ENCODE measurements around the gene CDYL.
"Not testable (repeated sequence)": the region's sequence is repeated elsewhere in the genome, so short reads cannot be mapped to it uniquely, and the experiment has no call there.

CDYL gene

GRCh38 chr6:4804095-4804494, 27.9 kb downstream of the CDYL start:
- no peak for DNase-seq (ENCODE audit: low spot score)

GRCh38 chr6:4805553-4806336, 29.5 kb downstream of the CDYL start:
- DNase-seq (ENCODE audit: low spot score), result peak; percentile 78

GRCh38 chr6:4806337-4806725, 30.1 kb downstream of the CDYL start:
- no peak for DNase-seq (ENCODE audit: low spot score)

GRCh38 chr6:4806791-4807190, 30.6 kb downstream of the CDYL start:
- DNase-seq (ENCODE audit: low spot score), result no peak

GRCh38 chr6:4808396-4808795, 32.2 kb downstream of the CDYL start:
- DNase-seq (ENCODE audit: low spot score), result no peak

- no peak for DNase-seq (ENCODE audit: low spot score)
Measured at GRCh38 chr6:4809999-4810918, 34.1 kb downstream of the CDYL start.

GRCh38 chr6:4812068-4812467, 35.9 kb downstream of the CDYL start:
- DNase-seq (ENCODE audit: low spot score), result no peak

GRCh38 chr6:4813055-4813454, 36.9 kb downstream of the CDYL start:
- DNase-seq (ENCODE audit: low spot score), result no peak

GRCh38 chr6:4814212-4814611, 38.0 kb downstream of the CDYL start:
- DNase-seq (ENCODE audit: low spot score), result no peak

- DNase-seq (ENCODE audit: low spot score), result no peak
Measured at GRCh38 chr6:4814987-4815386, 38.8 kb downstream of the CDYL start.

GRCh38 chr6:4815584-4815983, 39.4 kb downstream of the CDYL start:
- DNase-seq (ENCODE audit: low spot score), result no peak

- no peak for DNase-seq (ENCODE audit: low spot score)
Measured at GRCh38 chr6:4816904-4817303, 40.7 kb downstream of the CDYL start.

GRCh38 chr6:4817551-4817950, 41.3 kb downstream of the CDYL start:
- DNase-seq (ENCODE audit: low spot score), result no peak

- no peak for DNase-seq (ENCODE audit: low spot score)
Measured at GRCh38 chr6:4818272-4818938, 42.2 kb downstream of the CDYL start.

- no peak for DNase-seq (ENCODE audit: low spot score)
Measured at GRCh38 chr6:4819706-4820283, 43.6 kb downstream of the CDYL start.

- no peak for DNase-seq (ENCODE audit: low spot score)
Measured at GRCh38 chr6:4820704-4821276, 44.6 kb downstream of the CDYL start.

GRCh38 chr6:4822476-4822875, 46.3 kb downstream of the CDYL start:
- DNase-seq (ENCODE audit: low spot score), result no peak

- no peak for DNase-seq (ENCODE audit: low spot score)
Measured at GRCh38 chr6:4828187-4828698, 52.0 kb downstream of the CDYL start.

- DNase-seq (ENCODE audit: low spot score), result no peak
Measured at GRCh38 chr6:4829089-4829488, 52.9 kb downstream of the CDYL start.

- DNase-seq (ENCODE audit: low spot score), result not testable (repeated sequence)
Measured at GRCh38 chr6:4835540-4835939, 59.3 kb downstream of the CDYL start.

GRCh38 chr6:4840169-4840568, 64.0 kb downstream of the CDYL start:
- DNase-seq (ENCODE audit: low spot score), result no peak

GRCh38 chr6:4844108-4844507, 67.9 kb downstream of the CDYL start:
- DNase-seq (ENCODE audit: low spot score), result no peak

Data from Ammon's horn (tissue), 1 donor.